Glomerular visceral epithelial cell (primary cell): ENCODE data around the gene ADH7.
A peak's percentile ranks its signal among the peaks of the same experiment; 100 is the strongest.

Experiments used
- DNase-seq: peaks from one replicate; pipeline ENCODE4 v3.0.0-alpha.2; 2016; ENCODE audit errors: extremely low spot score

ADH7 gene

DNA sequence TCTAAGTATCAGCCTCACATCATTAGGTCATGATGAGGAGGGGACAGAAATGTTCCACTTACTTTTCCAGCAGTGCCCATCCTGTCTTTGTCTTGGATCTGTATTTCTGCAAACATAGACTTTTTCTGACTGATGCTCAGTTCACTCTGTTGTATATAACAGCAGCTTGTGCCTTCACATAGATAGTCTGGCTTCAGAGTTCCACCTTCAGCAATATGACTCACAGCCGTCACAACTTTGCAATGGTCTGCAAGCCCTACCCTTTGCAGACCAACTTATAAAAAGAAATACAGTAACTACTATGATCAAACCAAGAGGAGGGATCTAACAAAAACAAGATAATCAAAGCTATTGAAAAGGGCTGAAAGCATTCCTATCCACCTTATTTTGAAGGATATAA is at the start of gene ADH7:
Gene ADH7, minus strand, starts transcription at position 189 of the 400 bp plus-strand sequence. Its CDS starts 109 bp downstream, at position 80.
- no peak for DNase-seq

DNA sequence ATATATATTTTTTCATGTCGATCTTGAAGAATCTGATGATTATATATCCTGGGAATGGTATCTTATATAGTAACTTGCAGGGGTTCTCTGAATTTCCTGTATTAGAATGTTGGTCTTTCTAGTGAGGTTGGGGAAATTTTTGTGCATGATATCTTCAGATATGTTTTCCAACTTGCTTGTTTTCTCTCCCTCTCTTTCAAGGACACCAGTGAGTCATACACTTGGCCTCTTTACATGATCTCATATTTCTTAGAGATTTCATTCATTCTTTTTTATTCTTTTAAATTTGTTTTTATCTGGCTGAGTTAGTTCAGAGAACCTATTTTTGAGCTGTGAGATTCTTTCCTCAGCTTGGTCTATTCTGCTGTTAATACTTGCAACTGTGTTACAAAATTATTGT is 48.5 kb upstream of the ADH7 start:
- DNase-seq, result no peak

DNA sequence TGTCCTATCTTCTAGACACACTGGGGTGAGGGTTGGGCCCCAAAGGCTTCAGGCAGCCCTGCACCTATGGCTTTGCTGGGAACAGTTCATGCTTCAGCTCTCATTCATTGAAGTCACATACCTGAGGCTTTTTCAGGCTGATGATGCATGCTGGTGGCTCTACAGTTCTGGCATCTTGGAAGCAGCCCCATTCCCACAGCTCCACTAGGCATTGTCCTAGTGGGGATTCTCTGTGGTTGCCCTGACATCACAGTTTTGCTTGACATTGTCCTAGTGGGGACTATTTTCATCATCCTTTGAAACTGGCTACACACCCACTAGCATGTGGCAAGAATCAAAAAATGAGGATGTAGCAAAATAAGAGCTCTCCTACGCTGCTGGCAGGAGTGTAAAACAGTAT is 38.0 kb upstream of the ADH7 start:
- peak; percentile 3 for DNase-seq

DNA sequence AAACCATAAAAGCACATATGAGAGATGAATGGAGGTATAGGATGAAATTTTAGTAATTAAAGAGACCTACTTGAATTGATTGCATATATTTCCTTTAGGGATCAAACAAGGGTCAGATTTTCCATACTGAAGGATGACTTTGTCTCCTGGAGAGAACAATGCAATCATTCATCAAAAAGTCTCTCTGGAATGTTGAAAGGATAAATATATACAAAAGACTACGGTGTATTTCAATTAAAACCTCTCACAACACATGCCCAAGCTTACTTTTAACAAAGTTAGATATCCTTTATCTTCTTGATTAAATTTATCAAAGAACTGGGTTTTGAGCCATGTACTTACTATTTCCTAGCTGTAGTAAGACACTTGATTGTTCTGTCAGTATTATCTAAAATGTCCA is 36.8 kb upstream of the ADH7 start:
- no peak for DNase-seq

DNA sequence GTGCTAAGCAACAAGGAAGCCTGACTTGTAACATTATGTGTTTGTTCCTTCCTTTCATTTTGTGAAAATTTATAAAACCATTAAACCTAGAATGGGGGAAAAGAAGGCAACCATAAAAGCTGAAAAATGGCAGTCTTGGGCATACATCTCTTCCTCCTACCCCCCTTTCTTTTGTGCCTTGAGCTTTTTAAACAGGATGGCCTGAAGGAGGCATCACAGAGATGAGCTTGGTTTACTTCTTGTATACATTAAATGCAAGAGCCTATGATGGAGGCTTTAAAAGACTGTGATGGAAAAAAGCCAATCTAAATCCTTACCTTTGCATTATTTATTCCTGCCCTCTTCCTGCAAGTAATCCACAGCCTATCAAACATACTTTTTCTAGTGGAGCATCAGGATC is 36.2 kb upstream of the ADH7 start:
- no peak for DNase-seq

GRCh38 chr4:99468889-99469288 is 33.7 kb upstream of the ADH7 start:
- no peak for DNase-seq

GRCh38 chr4:99467887-99468286 is 32.7 kb upstream of the ADH7 start:
- no peak for DNase-seq

DNA sequence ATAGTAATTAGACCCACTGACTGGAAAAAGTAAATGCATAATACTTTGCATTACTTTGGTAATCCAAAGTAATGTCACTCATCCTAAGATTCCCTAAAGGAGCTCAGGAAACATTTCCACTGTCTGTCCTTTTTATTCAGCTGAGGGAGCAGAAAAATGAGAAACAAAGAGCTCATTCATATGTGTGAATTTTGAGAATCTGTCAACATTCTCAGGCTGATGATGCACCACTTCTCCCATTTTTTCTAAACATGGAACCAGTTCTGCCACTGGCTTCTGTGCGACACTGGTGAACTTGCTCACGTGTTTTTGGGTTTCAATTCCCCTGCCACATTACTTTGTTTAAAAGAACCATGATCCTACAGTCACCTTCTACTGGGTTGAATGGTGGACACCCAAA is 28.4 kb upstream of the ADH7 start:
- DNase-seq, result no peak

GRCh38 chr4:99462875-99463464 is 27.8 kb upstream of the ADH7 start:
- peak; percentile 72 for DNase-seq

DNA sequence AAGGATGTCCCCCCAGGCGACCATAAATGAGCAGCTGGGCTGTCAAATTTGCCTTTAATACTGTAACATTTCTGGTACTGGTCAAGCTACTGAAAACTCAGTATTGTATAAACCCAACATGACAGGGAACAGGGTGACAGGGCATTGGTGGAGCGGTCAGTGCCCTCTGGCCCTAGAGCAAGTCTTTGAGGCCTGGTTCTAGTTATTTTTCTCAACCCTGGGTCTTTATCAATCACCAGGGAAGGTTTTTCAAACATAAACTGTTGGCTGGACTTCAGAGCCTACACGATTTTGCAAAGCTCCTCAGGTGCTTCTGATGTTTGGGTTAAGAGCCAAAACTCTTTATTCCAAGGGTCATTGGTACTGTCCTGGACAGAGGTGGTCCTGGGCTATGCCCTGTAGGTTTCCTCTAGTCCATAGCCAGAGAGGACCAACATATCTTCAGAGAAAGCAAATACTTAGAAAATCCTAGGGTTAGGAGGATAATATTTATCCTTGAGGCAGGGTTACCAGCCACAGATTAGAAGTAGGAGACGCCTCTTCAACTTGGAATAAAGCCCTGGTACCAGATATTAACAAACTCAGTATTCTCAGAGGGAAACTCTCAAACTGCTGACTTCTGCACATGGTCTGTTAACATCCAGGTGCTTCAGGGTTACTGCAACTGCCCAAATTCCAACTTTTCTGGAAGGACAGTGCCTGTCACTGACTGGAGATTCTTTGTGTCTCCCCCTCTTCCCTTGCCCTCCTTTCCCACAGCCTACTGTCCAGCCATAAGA is 26.7 kb upstream of the ADH7 start:
- DNase-seq, result no peak

DNA sequence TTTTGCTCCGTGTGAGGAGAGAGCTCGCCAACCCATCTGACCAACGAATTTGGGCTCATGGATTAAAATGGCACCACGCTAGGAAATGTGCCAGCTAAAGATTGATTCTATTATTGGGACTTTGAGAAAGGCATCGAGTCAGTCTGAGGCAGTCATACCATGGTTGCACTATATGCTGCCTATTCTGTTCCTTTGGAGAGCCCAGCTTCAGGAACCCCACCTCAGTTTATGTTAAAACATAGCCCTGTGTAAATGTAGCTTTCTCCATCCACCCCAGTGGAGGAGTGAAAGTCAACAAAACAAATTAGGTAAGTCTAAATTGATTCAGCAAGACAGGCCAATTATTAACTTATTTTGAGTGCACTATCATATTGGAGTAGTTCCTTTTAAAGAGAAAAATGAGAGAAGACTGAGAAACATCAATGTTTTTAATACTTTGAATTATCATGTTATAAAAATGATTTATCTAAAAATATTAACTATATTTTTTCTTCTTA is 24.5 kb upstream of the ADH7 start:
- DNase-seq, result no peak

- peak; percentile 17 for DNase-seq
Observed at GRCh38 chr4:99458911-99459447, 23.8 kb upstream of the ADH7 start.

DNA sequence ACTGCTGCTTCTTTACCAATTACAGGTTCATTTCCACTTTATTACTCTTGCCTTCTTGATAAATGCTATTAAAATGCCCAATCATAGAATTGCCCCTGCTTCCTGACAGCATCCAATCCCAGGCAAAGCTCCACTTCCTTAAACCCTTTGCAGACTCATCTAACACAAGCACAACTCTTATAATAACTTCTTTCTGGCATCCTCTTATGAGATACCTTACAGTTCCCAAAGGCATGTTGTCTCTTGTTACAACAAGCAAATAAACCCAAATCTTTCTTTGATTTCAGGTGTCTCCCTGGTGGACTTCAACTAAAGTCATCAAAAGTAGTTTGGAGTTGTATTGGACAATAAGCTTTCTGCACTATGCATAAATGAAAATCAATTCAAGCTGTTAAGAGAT is 22.5 kb upstream of the ADH7 start:
- no peak for DNase-seq

- DNase-seq, result no peak
Observed at GRCh38 chr4:99457270-99457669, 22.1 kb upstream of the ADH7 start.

DNA sequence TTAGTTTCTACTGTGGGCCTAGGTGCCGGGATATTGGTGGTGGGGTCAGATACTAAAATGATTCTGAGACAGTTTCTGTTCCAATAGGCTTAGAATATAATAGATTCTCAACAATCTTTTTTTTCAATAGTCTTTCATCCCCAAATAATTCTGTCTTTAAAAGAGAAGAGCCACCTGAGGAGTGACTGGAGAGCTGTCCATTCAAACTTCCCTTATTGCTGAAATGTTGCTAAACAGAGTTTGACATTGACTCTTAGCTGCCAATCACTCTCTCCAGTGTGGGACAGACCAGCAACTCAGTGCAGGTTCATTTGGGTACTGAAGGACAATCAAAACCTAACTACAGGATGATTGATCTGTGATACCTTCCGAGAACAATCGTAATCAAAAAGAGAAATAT is 12.4 kb upstream of the ADH7 start:
- no peak for DNase-seq

- DNase-seq, result peak; percentile 53
Observed at GRCh38 chr4:99447079-99447478, 11.9 kb upstream of the ADH7 start.

DNA sequence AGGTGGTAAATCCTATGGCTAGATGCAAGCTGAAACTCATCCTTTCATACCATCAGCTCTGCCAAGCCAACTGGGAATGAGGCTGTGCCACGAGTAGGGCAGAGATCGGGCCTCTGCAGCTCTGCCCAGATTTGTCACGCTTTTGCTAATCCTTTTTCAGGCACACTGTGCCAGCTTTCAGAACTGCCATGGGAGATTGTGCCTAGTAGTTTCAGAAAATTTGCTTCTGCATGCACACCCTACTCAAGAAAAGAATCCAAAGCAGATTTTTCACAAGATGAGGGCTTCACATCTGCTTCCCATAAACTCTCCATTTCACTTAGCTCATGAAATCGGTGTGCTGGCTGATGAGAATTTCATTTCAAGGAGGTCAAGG is 3.3 kb upstream of the ADH7 start:
- no peak for DNase-seq

DNA sequence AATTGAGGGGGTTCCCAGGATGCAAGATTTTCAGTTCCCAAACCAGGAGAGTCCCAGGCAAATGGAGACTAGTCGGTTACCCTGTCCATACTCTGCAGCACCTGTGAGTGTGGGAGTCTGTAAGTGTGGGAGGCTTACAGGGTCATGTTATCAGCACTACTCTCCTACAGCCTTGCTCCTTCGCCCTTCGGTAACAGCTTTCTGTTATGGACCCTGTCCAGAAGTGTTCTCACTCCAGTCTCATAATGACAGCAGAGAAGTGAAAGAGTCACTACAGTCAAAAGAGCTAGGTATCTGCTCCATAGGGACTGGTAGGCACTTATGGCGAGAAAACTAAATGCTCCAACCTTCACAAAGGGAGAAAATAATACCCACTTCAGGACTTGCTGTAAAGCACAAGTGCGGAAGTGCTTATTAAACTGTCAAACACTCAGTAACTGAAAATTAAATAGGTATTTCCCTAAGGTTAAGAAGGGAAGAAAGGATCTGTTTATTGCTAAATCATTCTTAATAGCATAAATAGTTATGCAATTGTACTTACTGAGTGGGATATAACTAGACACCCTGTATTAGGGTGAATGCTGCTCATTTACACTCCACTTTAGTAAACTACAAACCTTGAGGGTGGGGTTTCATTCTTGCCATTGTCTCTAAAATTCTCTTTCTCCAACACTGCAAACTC is 2.7 kb upstream of the ADH7 start:
- DNase-seq, result no peak

- no peak for DNase-seq
Observed at GRCh38 chr4:99436976-99437722, 2.0 kb upstream of the ADH7 start.

DNA sequence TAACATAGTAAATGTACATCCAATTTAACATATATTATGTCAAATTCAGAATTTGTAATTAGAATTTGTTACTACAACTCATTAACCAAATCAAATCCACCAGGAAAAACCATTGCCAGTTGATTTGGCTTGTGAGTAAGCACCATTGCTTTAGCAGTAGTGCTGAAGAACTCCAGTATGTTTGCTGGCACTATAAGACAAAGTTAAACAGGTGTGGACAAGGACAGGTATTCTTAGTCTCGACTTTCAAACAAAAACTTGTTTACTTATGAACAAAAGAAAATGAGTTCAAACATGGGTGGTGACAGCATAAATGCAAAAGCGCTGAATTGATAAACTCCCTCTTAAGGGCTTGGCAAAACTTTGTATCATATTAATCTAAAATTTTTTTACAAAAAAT is 1.3 kb upstream of the ADH7 start:
- DNase-seq, result no peak

DNA sequence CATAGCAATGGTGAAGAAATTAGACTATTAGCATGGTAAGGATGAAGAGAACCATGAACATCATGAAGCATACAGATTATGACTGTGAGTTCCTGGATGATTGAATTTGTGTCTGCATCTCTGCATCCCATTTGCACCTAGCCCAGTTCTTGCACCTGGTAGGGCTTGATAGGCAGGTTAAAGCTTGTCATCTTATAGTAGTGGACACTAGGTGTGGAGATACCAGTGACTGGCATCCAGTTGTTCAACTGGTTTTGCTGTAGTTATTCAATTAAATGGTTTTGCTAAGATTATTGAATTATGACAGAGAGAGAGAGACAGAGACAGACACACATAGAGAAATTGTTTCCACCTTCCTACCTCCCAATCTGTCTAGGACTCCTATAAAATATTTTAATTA is 5.0 kb downstream of the ADH7 start:
- DNase-seq, result no peak

GRCh38 chr4:99417125-99417524 is 18.0 kb downstream of the ADH7 start:
- DNase-seq, result no peak
